GM19438 (cell line): ENCODE results near the gene DAGLA.

ENCODE experiments used
- ATAC-seq: cut with Tn5 transposase; IDR thresholded peaks from one replicate; pipeline ENCODE4 v1.9.1; 2021; ENCODE audit warnings: low read depth; ENCODE audit not compliant: unreplicated experiment

The DAGLA gene

DNA sequence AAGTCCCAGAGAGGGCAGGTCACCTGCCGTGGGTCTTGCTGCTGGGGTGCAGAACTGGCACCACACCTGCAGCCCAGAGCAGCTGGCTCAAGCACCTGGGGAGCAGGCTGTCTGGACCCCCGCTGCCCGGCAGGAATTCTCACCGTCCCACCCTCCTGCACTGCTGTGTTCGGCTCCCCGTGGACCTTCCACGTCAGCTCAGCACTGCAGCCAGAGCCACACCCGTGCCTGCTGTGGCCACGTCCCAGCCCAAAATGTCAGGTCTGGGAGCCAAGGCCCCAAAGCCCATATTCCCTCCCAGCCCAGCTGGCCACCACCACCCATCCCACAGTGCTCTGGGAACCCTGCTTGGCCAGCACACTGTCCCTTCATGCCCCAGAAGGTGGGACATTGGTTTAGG lies 44.2 kb downstream of the DAGLA start:
- no peak for ATAC-seq

DNA sequence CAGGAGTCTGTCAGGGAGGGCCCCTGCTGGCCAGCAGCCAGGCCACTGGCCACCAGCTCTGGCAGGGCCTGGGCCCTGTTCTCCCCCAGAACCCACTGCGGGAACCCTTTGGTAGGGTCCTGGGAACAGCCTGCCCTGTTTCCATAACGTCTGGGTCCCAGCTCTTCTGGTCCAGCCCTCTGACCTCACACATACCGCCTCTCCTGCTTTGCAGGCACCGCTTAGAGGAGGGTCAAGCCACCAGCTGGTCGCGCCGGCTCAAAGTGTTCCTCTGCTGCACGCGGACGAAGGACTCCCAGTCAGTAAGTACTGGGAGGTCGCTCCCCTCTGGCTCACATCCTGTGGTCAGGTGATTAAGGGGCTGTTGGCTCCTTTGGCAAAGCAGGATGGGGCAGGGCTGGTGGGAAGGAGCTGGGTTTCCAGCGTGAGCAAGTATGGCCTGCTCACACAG lies 45.6 kb downstream of the DAGLA start:
- ATAC-seq: no peak

DNA sequence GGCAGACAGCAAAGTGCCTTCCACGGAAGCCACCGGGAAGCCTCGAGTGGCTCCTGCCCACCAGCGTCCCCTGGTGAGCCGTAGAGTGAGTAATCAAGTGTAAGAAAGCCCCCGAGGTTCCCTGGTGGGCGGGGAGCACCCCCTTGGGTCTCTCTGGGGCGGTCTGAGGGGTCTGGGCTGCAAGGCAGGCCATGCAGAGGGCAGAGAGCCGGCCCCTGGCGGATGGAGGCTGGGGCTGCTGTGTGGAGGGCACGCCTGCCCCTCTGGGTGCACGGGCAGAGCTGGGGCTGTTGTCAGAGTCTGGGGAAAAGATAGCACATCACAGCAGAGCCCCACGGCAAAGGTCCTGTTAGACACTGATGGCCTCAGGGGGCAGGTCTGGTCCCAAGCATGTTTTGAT lies 46.6 kb downstream of the DAGLA start:
- no peak for ATAC-seq

DNA sequence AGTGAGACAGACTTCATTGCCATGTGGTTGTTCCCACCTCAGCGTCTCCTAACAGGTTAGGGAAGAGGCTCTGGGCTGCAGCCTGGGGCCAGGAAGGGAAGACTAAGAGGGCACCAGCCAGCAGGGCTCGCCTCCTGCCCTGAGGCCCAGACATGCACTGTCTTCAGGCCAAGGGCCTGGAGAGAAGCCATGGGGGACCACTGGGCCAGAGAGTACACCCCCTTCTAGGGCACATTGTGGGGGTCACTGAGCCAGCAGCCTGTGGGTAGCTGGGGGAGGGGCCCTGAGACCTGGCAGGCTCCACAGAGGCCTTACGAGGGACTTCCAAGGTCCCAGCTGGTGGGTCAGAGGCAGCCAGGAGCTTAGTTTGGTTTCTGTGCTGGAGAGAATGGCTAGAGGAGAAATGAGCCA lies 47.2 kb downstream of the DAGLA start:
- no peak for ATAC-seq

DNA sequence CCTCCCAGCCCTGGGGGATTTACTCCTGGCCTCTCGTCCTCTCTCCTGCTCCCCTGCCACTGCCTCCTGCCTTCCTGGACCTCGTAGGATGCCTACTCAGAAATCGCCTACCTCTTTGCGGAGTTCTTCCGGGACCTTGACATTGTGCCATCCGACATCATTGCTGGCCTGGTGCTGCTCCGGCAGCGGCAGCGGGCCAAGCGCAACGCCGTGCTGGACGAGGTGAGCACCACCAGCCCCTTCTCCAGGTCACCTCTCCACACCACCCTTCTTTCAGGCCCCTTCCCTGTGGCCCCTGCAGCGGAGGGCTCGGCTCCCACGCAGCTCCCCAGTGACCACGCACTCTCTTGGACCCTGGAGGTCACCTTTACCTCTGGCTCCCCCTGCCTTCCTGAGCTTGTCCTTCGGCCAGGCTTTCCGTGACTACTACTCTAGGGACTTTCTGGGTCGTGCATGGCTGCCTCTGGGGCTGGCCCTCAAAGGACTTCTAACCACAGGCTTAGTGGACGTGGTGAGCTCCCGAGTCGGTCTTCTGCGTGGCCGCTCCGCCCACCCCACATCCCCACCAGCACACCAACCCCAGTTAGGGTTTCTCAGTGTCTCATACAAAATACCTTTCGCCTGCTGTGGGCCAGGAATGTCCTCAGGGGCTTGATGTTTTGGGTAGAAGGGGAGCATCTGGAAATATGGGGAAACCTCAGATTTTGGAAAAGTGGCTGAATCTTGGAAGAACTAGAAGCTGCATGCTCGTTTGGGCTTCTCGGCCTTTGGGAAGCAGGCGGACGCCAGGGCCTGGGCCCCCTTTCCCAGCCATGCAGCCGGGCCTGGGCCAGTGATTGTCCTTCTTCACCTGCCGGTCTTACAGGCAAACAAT lies 48.1 kb downstream of the DAGLA start:
- no peak for ATAC-seq

DNA sequence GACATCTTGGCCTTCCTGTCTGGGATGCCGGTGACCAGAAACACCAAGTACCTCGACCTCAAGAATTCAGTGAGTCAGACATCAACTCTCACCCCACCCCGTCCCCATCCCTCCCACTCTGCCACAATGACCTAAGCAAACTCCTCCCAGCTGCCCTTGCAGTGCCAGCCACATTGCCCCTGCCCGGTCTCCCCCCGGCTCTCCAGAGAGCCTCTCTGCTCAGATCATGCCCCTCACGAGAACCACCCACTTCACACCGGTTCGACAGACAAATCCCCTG lies 48.7 kb downstream of the DAGLA start:
- ATAC-seq: no peak

DNA sequence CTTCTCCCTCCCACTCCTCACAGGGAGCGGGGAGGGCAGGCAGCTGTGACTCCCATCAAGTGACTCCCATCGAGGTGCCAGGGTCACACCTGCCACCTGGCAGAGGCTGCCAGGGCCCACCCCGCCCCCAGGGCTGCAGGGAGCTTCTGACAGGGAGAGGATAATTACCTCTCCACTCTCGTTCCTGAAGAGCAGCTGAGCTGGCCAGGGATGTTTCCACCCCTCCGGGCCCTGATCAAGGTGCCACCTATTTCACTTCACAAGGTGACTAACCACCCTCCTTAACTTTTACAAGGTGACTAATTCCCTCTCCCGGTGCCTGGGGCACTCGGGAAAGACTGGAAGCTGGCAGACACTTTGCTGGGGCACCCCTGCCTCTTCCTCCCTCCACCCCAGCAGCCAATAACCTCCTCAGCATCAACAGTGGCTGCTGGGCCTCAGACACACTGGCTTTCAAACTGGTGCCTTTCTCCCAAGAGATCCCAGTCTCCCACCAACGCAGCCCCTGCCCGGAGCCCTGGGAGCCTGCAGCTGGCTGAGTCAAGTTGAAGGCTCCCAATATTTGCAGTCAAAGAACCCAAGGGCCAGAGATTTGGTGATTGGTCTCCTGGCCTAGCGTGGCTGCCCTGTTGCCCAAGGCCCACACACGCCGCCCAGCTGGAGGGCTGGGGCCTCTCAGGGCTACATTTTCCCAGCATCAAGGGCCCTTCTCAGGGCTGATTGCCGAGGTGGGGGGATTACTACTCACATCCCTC lies 50.2 kb downstream of the DAGLA start:
- ATAC-seq: no peak

DNA sequence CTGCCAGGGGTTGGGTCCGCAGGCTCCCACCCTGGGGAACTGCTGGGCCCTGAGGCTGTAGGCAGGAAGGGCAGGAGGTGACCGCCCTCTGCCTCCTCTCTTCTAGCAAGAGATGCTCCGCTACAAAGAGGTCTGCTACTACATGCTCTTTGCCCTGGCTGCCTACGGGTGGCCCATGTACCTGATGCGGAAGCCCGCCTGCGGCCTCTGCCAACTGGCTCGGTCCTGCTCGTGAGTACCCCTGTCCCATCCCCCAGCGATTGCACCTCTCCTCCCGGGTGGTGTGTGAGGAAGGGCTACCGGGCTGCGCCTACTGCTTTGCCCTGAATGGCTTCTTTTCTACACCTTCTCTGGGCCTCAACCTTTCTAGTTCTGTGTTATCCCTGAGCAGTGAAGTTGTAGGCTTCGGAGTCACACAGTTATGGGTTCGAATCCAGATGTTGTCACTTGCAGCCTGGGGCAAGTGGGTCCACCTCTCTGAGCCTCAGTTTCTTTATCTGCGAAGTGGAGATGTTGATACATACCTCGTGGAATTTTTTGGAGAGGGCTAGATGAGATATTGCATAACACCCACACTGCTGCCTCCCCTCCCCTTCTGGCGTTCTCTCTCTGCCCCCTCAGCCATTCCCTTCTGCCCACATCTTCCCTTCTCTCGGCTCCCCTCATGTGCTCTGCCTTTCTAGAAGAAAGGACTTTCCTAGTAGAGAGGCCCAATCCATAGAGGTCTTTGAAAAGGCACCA lies 51.2 kb downstream of the DAGLA start:
- no peak for ATAC-seq

DNA sequence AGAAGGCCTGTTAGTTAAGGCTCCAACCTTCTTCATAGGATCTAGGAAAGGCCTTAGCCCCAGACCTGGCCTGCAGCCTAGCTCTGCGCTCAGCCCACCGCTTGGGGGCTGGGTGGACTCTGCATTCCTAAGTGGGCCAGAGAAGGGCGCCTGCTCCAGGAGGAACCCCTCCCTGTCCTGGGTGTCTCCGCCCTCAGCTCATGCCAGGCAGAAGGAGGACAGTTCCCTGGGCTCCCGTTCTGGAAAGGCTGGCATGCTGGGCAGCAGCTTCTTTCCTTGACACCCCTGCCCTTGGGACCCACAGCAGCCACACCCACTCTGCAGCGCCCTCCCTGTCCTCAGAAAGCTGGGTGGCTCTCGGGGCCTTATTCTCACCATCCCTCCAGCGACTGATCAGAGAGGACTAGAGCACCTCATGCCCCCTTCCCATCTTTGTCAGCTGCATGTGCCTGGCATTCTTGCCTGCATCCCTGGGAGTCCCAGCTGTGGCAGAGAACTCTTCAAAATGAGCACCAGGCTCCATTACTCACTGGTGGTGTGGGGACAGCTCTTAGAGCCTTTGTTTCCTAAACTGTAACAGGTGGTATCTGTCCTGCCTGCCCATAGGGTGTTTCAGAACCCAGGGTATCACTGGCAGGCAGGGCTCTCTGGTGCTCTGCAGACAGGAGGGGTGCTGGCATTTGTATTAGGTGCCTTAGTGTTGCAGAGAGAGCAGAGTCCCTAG lies 51.9 kb downstream of the DAGLA start:
- ATAC-seq: no peak

DNA sequence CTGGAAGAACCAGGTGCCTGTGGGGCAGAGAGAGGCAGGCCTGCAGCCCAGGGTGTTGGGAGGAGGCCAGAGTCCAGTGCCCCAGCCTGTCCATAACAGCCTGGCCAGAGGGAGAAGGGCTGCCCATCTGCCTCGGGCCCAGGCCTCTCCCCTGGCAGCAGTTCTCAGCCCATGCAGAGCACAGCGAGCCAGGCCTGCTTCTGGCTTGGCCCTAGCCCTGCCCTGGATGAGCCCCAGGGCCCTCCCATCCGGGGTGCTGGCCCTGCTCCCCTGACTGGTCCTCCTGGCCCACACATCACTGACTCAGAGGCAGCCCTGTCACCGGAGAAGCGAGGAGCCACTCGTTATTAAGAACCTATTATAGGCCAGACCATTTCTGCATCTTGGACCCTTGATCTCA lies 52.5 kb downstream of the DAGLA start:
- no peak for ATAC-seq

DNA sequence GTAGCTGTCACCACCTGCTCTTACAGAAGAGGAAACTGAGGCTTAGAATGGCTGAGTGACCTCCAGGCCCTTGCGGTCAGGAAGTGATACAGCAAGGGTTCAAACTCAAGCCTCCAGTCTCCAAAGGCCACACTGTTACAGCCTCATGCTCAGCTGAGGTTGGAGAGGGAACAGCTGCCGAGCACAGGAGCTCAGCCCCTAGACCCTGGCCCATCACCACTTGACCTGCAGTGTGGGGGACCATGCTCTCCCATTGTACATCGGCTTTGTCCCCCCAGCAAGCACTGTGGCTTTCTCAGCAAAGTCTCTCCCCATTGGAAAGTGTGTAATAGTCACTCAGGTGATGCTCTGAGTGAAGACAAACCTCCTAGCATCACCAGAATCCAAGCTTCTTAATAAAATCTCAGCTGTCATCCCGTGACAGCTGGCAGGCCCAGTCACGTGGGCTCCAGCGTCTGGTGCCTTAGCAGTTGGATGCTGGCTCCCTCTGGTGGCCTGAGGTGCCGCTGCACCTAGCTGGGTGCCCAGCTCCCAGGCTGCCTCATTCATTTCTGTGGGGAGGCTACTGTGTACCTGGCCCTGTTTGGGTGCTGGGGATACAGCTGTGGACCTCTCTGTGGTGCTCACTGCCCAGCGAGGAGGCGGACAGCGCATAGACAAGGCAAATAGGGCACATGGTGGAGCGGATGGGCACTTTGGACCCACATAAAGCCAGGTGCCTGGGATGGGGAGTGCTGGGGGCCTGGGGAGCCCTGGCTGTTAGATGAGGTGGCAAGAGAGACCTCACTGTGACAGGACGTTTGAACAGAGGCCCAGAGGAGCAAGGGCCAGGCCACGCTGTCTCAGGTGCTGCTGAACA lies 53.2 kb downstream of the DAGLA start:
- no peak for ATAC-seq

DNA sequence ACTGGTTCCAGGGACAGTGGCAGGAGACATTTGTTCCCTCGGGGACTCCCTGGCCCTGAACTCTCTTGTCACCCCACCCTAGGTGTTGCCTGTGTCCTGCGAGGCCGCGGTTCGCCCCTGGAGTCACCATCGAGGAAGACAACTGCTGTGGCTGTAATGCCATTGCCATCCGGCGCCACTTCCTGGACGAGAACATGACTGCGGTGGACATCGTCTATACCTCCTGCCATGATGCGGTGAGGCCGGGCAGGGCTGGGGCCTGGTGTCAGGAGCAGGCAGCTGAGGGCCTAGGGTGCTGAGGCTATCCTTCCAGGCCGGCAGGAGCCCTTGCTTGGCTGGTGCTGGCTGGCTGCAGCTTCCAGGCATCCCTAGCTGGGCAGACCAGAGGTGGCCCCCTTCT lies 54.6 kb downstream of the DAGLA start:
- ATAC-seq: no peak

DNA sequence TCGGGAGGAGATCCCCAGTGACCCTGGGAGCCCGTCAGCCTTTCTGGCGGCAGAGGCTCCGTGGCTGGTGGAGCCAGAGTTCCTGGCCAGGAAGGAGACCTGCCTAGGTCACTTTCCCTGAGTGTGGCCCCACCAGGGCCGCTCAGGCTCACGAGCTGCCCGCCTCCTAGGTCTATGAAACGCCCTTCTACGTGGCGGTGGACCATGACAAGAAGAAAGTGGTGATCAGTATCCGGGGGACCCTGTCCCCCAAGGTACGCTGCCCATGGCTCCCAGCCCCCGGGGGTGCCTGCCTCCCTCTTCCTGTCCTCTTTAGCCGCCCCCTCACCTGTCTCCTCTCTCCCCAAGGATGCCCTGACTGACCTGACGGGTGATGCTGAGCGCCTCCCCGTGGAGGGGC lies 55.2 kb downstream of the DAGLA start:
- no peak for ATAC-seq

DNA sequence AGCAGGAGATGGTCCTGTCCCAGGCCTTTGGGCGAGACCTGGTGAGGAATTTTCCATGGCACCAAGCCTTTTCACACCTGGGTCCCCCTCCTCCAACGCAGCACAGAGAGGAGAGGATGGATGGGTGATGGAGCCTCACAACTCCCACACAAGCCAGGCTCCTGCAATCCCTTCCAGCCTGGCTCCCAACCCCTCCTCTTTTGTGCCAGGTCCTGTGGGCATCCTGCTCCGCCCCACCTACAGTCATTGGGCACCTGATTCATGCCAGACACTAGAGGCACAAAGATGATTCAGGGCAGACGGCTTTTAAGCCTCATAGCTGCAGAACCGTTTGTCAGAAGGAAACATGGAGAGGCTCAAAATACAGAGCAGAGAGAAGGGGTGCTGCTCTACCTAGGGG lies 56.1 kb downstream of the DAGLA start:
- ATAC-seq: no peak

DNA sequence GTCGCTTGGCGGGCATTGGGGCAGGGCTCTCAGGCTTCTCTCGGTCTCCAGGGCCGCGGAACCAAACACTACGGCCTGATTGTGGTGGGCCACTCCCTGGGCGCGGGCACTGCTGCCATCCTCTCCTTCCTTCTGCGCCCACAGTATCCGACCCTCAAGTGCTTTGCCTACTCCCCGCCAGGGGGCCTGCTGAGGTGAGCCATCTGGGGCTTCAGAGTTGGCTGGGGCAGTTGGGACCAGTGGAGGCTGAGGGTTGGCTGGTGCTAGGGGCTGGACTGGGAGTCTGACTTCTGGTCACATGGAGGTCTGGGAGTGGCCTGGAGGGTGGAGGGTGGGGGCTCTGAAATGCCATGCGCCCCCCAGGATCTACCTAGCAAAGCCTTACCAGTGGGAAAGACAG lies 56.9 kb downstream of the DAGLA start:
- no peak for ATAC-seq

DNA sequence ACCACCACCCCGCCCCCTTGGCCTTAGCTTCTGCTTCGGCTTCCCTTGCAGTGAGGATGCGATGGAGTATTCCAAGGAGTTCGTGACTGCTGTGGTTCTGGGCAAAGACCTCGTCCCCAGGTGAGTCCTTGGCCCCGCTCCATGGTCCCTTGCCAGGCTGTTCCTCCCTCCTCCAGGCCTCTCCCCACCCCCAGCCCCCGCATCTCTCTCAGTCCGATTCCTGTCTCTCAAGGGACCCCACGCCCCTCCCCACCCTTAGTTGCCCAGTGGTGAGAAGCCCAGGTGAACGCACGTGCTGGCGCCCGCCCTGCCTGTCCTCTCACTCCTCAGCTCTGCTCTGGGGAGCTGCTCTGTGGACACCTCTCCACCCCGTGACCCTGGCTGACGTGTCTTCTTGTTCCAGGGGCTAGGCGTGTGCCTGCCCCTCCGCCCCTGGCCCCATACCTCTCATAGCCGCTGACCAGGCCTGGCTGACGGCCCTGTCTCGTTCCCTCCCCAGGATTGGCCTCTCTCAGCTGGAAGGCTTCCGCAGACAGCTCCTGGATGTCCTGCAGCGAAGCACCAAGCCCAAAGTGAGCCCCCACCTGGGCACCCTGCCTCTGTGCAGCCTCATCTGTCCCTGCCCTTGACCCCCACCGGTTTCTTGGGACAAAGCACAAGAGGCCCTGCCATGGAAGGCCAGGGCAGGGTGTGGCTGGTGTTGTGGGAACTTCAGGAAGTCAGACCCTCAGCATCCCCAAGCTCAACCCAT lies 57.6 kb downstream of the DAGLA start:
- no peak for ATAC-seq

DNA sequence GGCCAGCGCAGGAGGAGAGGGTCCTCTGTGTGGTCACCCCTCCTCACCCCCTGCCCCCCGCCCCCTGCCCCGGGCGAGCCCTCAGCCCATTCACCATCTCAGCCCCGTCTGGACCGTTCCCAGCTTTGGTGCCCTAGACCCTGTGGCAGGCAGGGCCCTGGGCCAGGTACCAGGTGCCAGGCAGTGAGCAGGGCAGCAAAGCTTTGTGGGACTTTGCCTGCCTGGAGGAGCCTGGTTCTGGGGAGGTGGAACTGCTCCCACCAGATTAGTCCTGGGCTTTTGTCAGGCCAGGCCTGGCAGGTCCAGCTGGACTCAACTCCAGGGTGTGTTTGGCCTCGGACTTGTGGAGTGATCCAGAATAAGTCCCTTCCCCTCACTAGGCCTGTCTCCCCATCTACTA lies 58.6 kb downstream of the DAGLA start:
- no peak for ATAC-seq

DNA sequence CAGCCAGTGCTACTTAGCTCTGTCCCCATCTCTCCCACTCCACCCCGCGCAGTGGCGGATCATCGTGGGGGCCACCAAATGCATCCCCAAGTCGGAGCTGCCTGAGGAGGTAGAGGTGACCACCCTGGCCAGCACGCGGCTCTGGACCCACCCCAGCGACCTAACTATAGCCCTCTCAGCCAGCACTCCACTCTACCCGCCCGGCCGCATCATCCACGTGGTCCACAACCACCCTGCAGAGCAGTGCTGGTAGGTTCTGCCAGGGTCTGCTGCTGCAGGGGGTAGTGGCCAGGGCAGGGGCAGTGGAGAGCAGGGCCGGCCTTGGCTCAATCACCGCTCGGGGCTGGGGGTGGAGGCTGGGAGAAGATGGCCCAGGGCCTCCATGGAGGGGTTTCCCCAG lies 59.2 kb downstream of the DAGLA start:
- ATAC-seq: no peak

DNA sequence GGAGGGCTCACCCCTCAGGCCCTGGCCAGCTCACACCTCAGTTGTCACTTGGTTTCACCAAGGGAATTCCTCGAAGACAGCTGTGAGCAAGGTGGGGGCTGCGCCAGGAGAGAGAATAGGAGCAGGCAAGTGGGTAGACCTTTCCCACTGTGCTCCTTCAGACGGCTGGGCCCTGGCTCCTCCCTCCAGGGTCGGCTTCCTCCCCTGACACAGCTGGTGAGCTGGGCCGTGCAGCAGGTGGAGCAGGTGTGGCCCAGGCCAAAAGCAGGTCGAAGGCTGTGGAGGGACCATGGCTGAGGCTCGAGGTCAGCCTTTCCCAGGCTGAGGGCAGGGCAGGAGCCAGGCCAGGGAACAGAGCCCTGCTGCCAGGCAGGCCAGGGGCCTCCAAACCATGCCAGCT lies 59.8 kb downstream of the DAGLA start:
- no peak for ATAC-seq
